SK-N-SH (cell line): ENCODE data around the gene ALKBH6. TPM values are rescaled to one million over a fixed set of nuclear protein-coding genes. Genes with fewer than 3 reads are reported as not detected.
A peak's percentile ranks its signal among the peaks of the same experiment; 100 is the strongest.

Experiments used
- CTCF ChIA-PET: fragments of 300-600, 350-600 bp; formaldehyde crosslinking; extraction: SDS; loops from one replicate; lab custom pipeline; 2021; lab: Yijun Ruan, JAX
- POLR2A ChIA-PET: fragments of 350-600 bp; sonication (Branson Sonifier 250); formaldehyde crosslinking; extraction: SDS; loops from one replicate; lab custom pipeline; 2020; ENCODE audit warnings: antibody characterized with exemption, inconsistent platforms; lab: Yijun Ruan, JAX
- DNase-seq: peaks from one replicate; pipeline ENCODE4 v3.0.0; 2012
- H2AFZ ChIP-seq: fragments of 200-600 bp; sonication (generic); 2 replicates; pipeline ENCODE4 v1.8.1; 2016; ENCODE audit warnings: antibody characterized with exemption, mild to moderate bottlenecking, low read depth
- H3F3A ChIP-seq: fragments of 200-600 bp; sonication (generic); replicated peaks from 2 replicates; pipeline ENCODE3; 2016; ENCODE audit warnings: antibody characterized with exemption, mild to moderate bottlenecking; ENCODE audit not compliant: insufficient read depth
- H3K27ac ChIP-seq, 2 experiments: fragments of 200-500 bp in 1 of 2; fragments of 200-600 bp in 1 of 2; sonication (Bioruptor generic) in 1 of 2; sonication (generic), shearing (Covaris generic) in 1 of 2; 2 replicates each; pipeline versions ENCODE4 v1.5.1 to v1.6.1; 2014 to 2016; ENCODE audit warnings: low read depth in 2 of 2, inconsistent platforms in 1 of 2, low read length in 1 of 2, mild to moderate bottlenecking in 1 of 2, mixed read lengths in 1 of 2
- H3K27me3 ChIP-seq: fragments of 200-600 bp; sonication (generic), shearing (Covaris generic); 2 replicates; pipeline ENCODE4 v1.6.1; 2016; ENCODE audit warnings: mixed run types; ENCODE audit not compliant: insufficient read depth
- H3K36me3 ChIP-seq, 2 experiments: fragments of 200-500 bp in 1 of 2; fragments of 200-600 bp in 1 of 2; sonication (Bioruptor generic) in 1 of 2; sonication (generic) in 1 of 2; replicated peaks in 1 of 2; 2 replicates each; pipeline versions ENCODE3 to v1.5.1; 2014 to 2016; ENCODE audit warnings: low read length in 1 of 2, mild to moderate bottlenecking in 1 of 2; ENCODE audit not compliant: insufficient read depth in 2 of 2, control insufficient read depth in 1 of 2
- H3K4me1 ChIP-seq, 2 experiments: fragments of 200-500 bp in 1 of 2; fragments of 200-600 bp in 1 of 2; sonication (Bioruptor generic) in 1 of 2; sonication (generic), shearing (Covaris generic) in 1 of 2; 2 replicates each; pipeline versions ENCODE4 v1.5.1 to v1.6.1; 2014 to 2016; ENCODE audit warnings: low read depth in 1 of 2, low read length in 1 of 2, mixed run types in 1 of 2; ENCODE audit not compliant: insufficient read depth in 2 of 2, control insufficient read depth in 1 of 2
- H3K4me2 ChIP-seq: fragments of 200-600 bp; sonication (generic), shearing (Covaris generic); 2 replicates; pipeline ENCODE4 v1.6.1; 2017; ENCODE audit warnings: mixed run types
- H3K4me3 ChIP-seq, 2 experiments: fragments of 200-500 bp in 1 of 2; fragments of 200-600 bp in 1 of 2; sonication (Bioruptor generic) in 1 of 2; sonication (generic), shearing (Covaris generic) in 1 of 2; 2 replicates each; pipeline versions ENCODE4 v1.5.1 to v1.8.1; 2014 to 2016; ENCODE audit warnings: low read depth in 2 of 2, inconsistent platforms in 1 of 2, low read length in 1 of 2, mild to moderate bottlenecking in 1 of 2, mixed read lengths in 1 of 2, moderate library complexity in 1 of 2
- H3K79me2 ChIP-seq: fragments of 200-600 bp; sonication (generic); 2 replicates; pipeline ENCODE4 v1.8.1; 2017; ENCODE audit warnings: mild to moderate bottlenecking; ENCODE audit not compliant: insufficient read depth
- H3K9ac ChIP-seq: fragments of 200-600 bp; sonication (generic); 2 replicates; pipeline ENCODE4 v1.6.1; 2017; ENCODE audit warnings: mixed run types
- H3K9me2 ChIP-seq: fragments of 200-600 bp; sonication (generic); 2 replicates; pipeline ENCODE4 v1.6.1; 2017; ENCODE audit warnings: mixed run types
- H3K9me3 ChIP-seq: fragments of 200-600 bp; sonication (generic); 2 replicates; pipeline ENCODE4 v1.6.1; 2017; ENCODE audit warnings: mixed run types, mild to moderate bottlenecking, moderate library complexity
- H4K20me1 ChIP-seq: fragments of 200-600 bp; sonication (generic); 2 replicates; pipeline ENCODE4 v1.6.1; 2017; ENCODE audit warnings: mild to moderate bottlenecking, mixed run types; ENCODE audit not compliant: insufficient read depth
- CHD2 ChIP-seq: fragments of 150-350 bp; IDR thresholded peaks from 2 replicates; pipeline ENCODE4 v1.6.1; 2018; ENCODE audit warnings: low read length; ENCODE audit not compliant: partially characterized antibody
- ELF1 ChIP-seq: IDR thresholded peaks from 2 replicates; pipeline ENCODE4 v1.4.0; 2012
- EP300 ChIP-seq, 2 experiments: IDR thresholded peaks; 2 replicates each; pipeline versions ENCODE4 v1.4.0 to v1.6.1; 2012; ENCODE audit warnings: borderline replicate concordance in 1 of 2, low read depth in 1 of 2, low read length in 1 of 2
- EZH2phosphoT487 ChIP-seq: fragments of 200-600 bp; sonication (generic); IDR thresholded peaks from 2 replicates; pipeline ENCODE4 v1.6.1; 2017; ENCODE audit warnings: low read depth, mixed run types, mild to moderate bottlenecking, antibody characterized with exemption, moderate library complexity, borderline replicate concordance
- FOSL2 ChIP-seq: IDR thresholded peaks from 2 replicates; pipeline ENCODE4 v1.4.0; 2012; ENCODE audit warnings: low read depth, mild to moderate bottlenecking, moderate library complexity, borderline replicate concordance
- FOXJ3 ChIP-seq: sonication (generic); formaldehyde crosslinking; IDR thresholded peaks from 2 replicates; pipeline ENCODE4 v1.5.1; 2020; ENCODE audit warnings: mild to moderate bottlenecking, missing genetic modification reagents
- GATA2 ChIP-seq: sonication (generic); formaldehyde crosslinking; IDR thresholded peaks from 2 replicates; pipeline ENCODE4 v1.5.0; 2020; ENCODE audit warnings: mild to moderate bottlenecking, missing genetic modification reagents
- MEF2A ChIP-seq: IDR thresholded peaks from 2 replicates; pipeline ENCODE4 v1.4.0; 2012; ENCODE audit warnings: low read depth, borderline replicate concordance
- POLR2AphosphoS5 ChIP-seq: IDR thresholded peaks from 2 replicates; pipeline ENCODE4 v1.6.1; 2012; ENCODE audit warnings: low read depth, low read length
- RAD21 ChIP-seq: IDR thresholded peaks from 2 replicates; pipeline ENCODE4 v1.6.1; 2012; ENCODE audit warnings: mild to moderate bottlenecking, low read length
- RCOR1 ChIP-seq: fragments of 150-350 bp; IDR thresholded peaks from 2 replicates; pipeline ENCODE4 v1.6.1; 2017; ENCODE audit warnings: antibody characterized with exemption, low read length
- SIN3A ChIP-seq: IDR thresholded peaks from 2 replicates; pipeline ENCODE4 v1.6.1; 2012; ENCODE audit warnings: low read depth, mild to moderate bottlenecking, low read length, moderate library complexity, borderline replicate concordance
- SMC3 ChIP-seq: IDR thresholded peaks from 2 replicates; pipeline ENCODE4 v1.6.1; 2012; ENCODE audit warnings: low read depth, low read length, improper control_type of control experiment
- TAF1 ChIP-seq: IDR thresholded peaks from 2 replicates; pipeline ENCODE4 v1.6.1; 2012; ENCODE audit warnings: low read depth, mild to moderate bottlenecking, low read length, moderate library complexity, borderline replicate concordance
- TCF12 ChIP-seq: IDR thresholded peaks from 2 replicates; pipeline ENCODE4 v1.4.0; 2012
- TEAD4 ChIP-seq: IDR thresholded peaks from 2 replicates; pipeline ENCODE4 v1.4.0; 2012; ENCODE audit warnings: mild to moderate bottlenecking, borderline replicate concordance; ENCODE audit not compliant: insufficient read depth
- YY1 ChIP-seq: IDR thresholded peaks from 2 replicates; pipeline ENCODE4 v1.4.0; 2012; ENCODE audit warnings: low read depth, mild to moderate bottlenecking
- WGBS: methylation state at CpG from one replicate; pipeline ENCODE4 v1.1.6; 2017; ENCODE audit warnings: low lambda C conversion rate; 5-methylcytosine and 5-hydroxymethylcytosine counted together
- polyA plus RNA-seq, 3 experiments: library from polyadenylated mRNA; depleted of rRNA; stranded (reverse); fragments of >200 nt; gene quantifications; 2 replicates each; pipeline ENCODE4 v1.2.3, GENCODE V29; 2012
- TF ChIP-seq, protein P1 (sequence below): IDR thresholded peaks from 2 replicates; pipeline ENCODE4 v1.4.0; 2012; ENCODE audit warnings: low read depth, borderline replicate concordance
- TF ChIP-seq, protein P2 (sequence below): fragments of 150-350 bp; IDR thresholded peaks from 2 replicates; pipeline ENCODE4 v1.6.1; 2017; ENCODE audit warnings: antibody characterized with exemption, low read length, low read depth, borderline replicate concordance
- TF ChIP-seq, protein P3 (sequence below): IDR thresholded peaks from 2 replicates; pipeline ENCODE4; 2012
- TF ChIP-seq, protein P4 (sequence below): IDR thresholded peaks from 2 replicates; pipeline ENCODE4 v1.4.0; 2012; ENCODE audit warnings: low read depth
- TF ChIP-seq, protein P5 (sequence below): fragments of 200-600 bp; sonication (generic); IDR thresholded peaks from 2 replicates; pipeline ENCODE4 v1.6.1; 2017; ENCODE audit warnings: antibody characterized with exemption, mild to moderate bottlenecking, moderate library complexity
- TF ChIP-seq, protein P6 (sequence below): fragments of 150-350 bp; IDR thresholded peaks from 2 replicates; pipeline ENCODE4 v1.6.1; 2016; ENCODE audit warnings: mild to moderate bottlenecking, low read depth, low read length

ALKBH6 gene
- polyA plus RNA-seq, 1 of the 3 experiments (the other 2 are of a cell fraction): 29.9 TPM

DNA sequence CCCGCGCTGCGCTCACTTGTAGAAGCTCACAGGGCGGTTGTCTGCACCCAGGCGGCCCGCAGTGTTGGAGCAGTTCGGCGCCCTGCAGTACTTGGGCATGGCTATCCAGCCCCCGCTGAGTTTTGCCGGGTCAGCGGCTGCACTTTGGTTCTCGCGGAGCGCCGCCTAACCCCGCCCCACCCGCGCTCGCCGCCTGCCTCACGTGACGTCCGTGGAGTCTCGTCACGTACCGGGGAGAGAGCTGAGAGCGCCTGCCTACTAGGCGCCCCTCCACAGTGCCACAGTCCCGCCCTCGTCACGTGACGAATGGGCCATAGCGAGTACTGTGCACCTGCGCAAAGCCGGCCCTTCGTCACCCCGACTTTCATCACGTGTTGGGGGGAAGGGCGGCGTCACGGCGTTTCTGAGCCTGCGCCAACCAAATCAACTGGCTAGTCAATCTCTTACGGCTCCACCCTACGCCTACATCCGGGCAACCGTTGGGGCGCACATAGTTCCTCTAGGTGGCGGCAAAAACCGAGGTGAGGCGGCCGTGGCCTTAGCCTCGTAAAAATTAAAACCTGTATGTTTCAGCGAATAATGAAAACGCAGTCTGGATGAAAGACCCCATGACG, 40.2 kb upstream of the ALKBH6 start, which contains the start of gene THAP8 (continued):
- TF ChIP-seq, protein P1, sequence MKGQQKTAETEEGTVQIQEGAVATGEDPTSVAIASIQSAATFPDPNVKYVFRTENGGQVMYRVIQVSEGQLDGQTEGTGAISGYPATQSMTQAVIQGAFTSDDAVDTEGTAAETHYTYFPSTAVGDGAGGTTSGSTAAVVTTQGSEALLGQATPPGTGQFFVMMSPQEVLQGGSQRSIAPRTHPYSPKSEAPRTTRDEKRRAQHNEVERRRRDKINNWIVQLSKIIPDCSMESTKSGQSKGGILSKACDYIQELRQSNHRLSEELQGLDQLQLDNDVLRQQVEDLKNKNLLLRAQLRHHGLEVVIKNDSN: peak; percentile 99
- TF ChIP-seq, protein P2, sequence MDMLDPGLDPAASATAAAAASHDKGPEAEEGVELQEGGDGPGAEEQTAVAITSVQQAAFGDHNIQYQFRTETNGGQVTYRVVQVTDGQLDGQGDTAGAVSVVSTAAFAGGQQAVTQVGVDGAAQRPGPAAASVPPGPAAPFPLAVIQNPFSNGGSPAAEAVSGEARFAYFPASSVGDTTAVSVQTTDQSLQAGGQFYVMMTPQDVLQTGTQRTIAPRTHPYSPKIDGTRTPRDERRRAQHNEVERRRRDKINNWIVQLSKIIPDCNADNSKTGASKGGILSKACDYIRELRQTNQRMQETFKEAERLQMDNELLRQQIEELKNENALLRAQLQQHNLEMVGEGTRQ: peak; percentile 98
- TF ChIP-seq CHD2: peak; percentile 55
- TF ChIP-seq EP300 (IDR thresholded peaks at IDR 0.05; ENCODE audit: borderline replicate concordance in 1 of 2, low read depth in 1 of 2, low read length in 1 of 2): no peak
- TF ChIP-seq, protein P3, sequence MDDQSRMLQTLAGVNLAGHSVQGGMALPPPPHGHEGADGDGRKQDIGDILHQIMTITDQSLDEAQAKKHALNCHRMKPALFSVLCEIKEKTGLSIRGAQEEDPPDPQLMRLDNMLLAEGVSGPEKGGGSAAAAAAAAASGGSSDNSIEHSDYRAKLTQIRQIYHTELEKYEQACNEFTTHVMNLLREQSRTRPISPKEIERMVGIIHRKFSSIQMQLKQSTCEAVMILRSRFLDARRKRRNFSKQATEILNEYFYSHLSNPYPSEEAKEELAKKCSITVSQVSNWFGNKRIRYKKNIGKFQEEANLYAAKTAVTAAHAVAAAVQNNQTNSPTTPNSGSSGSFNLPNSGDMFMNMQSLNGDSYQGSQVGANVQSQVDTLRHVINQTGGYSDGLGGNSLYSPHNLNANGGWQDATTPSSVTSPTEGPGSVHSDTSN: peak; percentile 54; the same call in 1 of the 2 replicates
- no peak for TF ChIP-seq TEAD4
- TF ChIP-seq SIN3A: no peak
- TF ChIP-seq EZH2phosphoT487: no peak

DNA sequence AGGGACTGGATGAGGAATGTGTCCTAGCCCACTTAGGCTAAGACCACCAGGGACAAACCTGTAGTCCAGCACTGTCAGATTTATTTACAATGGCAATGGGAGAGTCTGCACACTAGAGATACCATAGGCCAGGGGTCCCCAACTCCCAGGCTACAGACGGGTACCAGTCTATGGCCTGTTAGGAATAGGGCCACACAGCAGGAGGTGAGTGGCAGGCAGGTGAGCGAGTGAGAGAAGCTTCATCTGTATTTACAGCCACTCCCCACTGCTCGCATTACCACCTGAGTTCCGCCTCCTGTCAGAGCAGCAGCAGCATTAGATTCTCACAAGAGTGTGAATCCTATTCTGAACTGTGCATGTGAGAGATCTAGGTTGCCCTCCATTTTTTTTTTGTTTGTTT, 37.6 kb upstream of the ALKBH6 start:
- Histone ChIP-seq H3K4me3 (no peak overlapping the region), H3K27ac (no peak overlapping the region), H3K4me2 (no peak overlapping the region), H3K4me1 (peaks cover 3 to 5% of the 10 kb centered on the region in 2 experiments; a peak in 2 of 4 replicates), H3F3A (peaks cover 15% of the 10 kb centered on the region), H2AFZ (no peak overlapping the region), H3K9me3 (no peaks in the 10 kb centered on the region), H3K79me2 (peaks cover 15% of the 10 kb centered on the region), H3K9me2 (no peaks in the 10 kb centered on the region), H4K20me1 (peaks cover under 1% of the 10 kb centered on the region; the same call in 1 of the 2 replicates), H3K9ac (no peak overlapping the region), H3K36me3 (no peaks in the 10 kb centered on the region), H3K27me3 (no peaks in the 10 kb centered on the region)
- CTCF ChIA-PET: interaction anchor here (0.8 kb wide), 1 partner anchor 45 kb away, joined by 3 read pairs; no protein-coding TSS in a partner anchor
- TF ChIP-seq SIN3A (no peak), SMC3 (no peak), TAF1 (no peak), EZH2phosphoT487 (no peak), TEAD4 (no peak), RAD21 (no peak), TCF12 (no peak), ELF1 (no peak), EP300 (IDR thresholded peaks at IDR 0.05; ENCODE audit: borderline replicate concordance in 1 of 2, low read depth in 1 of 2, low read length in 1 of 2) (no peak), FOXJ3 (CRISPR knock-in tag) (no peak), YY1 (no peak), MEF2A (no peak), RCOR1 (no peak), POLR2AphosphoS5 (no peak), FOSL2 (no peak), GATA2 (CRISPR knock-in tag) (no peak)
- TF ChIP-seq, protein P4, sequence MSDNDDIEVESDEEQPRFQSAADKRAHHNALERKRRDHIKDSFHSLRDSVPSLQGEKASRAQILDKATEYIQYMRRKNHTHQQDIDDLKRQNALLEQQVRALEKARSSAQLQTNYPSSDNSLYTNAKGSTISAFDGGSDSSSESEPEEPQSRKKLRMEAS: no peak
- TF ChIP-seq, protein P1: no peak
- TF ChIP-seq, protein P5, sequence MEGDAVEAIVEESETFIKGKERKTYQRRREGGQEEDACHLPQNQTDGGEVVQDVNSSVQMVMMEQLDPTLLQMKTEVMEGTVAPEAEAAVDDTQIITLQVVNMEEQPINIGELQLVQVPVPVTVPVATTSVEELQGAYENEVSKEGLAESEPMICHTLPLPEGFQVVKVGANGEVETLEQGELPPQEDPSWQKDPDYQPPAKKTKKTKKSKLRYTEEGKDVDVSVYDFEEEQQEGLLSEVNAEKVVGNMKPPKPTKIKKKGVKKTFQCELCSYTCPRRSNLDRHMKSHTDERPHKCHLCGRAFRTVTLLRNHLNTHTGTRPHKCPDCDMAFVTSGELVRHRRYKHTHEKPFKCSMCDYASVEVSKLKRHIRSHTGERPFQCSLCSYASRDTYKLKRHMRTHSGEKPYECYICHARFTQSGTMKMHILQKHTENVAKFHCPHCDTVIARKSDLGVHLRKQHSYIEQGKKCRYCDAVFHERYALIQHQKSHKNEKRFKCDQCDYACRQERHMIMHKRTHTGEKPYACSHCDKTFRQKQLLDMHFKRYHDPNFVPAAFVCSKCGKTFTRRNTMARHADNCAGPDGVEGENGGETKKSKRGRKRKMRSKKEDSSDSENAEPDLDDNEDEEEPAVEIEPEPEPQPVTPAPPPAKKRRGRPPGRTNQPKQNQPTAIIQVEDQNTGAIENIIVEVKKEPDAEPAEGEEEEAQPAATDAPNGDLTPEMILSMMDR: no peak
- TF ChIP-seq, protein P6, sequence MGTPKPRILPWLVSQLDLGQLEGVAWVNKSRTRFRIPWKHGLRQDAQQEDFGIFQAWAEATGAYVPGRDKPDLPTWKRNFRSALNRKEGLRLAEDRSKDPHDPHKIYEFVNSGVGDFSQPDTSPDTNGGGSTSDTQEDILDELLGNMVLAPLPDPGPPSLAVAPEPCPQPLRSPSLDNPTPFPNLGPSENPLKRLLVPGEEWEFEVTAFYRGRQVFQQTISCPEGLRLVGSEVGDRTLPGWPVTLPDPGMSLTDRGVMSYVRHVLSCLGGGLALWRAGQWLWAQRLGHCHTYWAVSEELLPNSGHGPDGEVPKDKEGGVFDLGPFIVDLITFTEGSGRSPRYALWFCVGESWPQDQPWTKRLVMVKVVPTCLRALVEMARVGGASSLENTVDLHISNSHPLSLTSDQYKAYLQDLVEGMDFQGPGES: no peak
- POLR2A ChIA-PET: no interaction called here
- 97% methylated on average over 4 of the region's 4 CpGs for WGBS
- DNase-seq: no peak
